ENCODE data around the gene TADA2B. TPM values are rescaled to one million over a fixed set of nuclear protein-coding genes. Genes with fewer than 3 reads are reported as not detected.

Gene TADA2B
- total and polyA plus RNA-seq, 2 experiments from 2014 or later: 2.2 to 14.8 TPM

DNA sequence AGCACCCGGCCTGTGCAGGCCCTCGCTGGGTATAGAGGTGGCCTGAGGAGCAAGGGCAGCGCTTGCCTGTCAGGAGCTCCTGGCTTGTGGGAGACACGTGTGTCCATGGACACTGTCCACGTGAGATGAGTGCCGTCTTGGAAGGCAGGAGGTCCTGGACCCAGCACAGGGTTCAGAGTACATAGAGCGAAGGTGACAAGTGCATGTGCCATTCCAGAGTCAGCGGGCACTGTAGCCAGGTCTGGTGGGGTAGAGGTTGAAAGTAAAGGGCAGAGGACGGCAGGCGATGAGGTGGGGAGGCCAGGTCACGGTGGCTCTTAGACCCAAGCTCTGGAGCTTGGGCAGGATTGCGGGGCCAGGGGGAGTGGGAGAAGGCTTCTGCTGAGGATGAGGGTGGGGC lies 28.4 kb upstream of the TADA2B start:
- Histone ChIP-seq H4K20me1 (ENCODE audit: insufficient read depth) (no peaks in the 10 kb centered on the region), H2AFZ (no peak overlapping the region), H3K36me3 (ENCODE audit: low read depth) (peaks cover 15% of the 10 kb centered on the region; the same call in 1 of the 2 replicates), H3K4me2 (ENCODE audit: unreplicated experiment) (no peak overlapping the region), H3K27me3 (replicated peaks; ENCODE audit: insufficient read depth) (no peaks in the 10 kb centered on the region), H3K79me2 (ENCODE audit: insufficient read depth) (no peaks in the 10 kb centered on the region), H3F3A (ENCODE audit: insufficient read depth) (no peaks in the 10 kb centered on the region), H3K4me1 (ENCODE audit: insufficient read depth) (no peaks in the 10 kb centered on the region), H3K4me3 (no peak overlapping the region), H3K9me3 (ENCODE audit: low read depth) (no peaks in the 10 kb centered on the region), H3K9me2 (ENCODE audit: insufficient read depth) (no peaks in the 10 kb centered on the region), H3K27ac (no peak overlapping the region), H3K9ac (no peak overlapping the region)
- WGBS, 2 experiments (ENCODE audit: low coverage in 1 of 2, low lambda C conversion rate in 2 of 2, missing lambda C conversion rate in 2 of 2): 93 to 95% methylated on average over 12 of the region's 12 CpGs
- in situ Hi-C loops (cut with MboI): no loop called here
- DNase-seq: no peak
- TF ChIP-seq EZH2phosphoT487 (IDR thresholded peaks at IDR 0.05; ENCODE audit: insufficient read depth, low read depth) (no peak), EZH2 (IDR thresholded peaks at IDR 0.05; ENCODE audit: insufficient read depth, poor library complexity, severe bottlenecking) (no peak)

DNA sequence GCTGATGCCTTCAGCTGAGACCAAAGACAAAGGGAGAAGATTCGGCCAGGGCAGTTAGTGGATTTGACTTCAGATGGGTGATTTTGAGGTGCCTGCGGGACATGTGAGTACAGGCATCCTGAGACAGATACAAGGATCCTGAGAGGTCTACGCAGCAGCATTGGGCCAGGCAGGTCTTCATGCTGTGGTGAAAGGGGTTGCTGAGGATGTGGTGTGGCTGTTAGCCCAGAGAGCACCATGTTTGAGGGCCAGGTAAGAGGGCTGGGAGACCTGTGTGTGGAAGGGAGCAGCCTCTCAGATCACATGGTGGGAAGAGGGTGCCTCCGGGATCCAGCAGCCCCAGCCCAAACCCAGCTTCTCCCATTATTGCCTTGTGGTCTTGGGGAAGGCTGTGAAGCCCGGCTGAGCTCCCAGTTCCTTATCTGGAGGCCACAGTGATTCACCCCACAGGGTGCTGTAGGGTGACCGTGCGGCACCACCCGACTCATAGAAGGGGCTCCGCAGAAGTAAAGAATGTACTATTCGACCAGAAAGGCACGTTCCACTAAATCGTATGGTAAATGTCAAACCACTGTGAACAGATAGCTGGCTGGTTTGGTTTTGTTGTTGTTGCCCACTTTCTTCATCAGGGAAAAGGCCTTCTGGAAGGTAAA lies 27.7 kb upstream of the TADA2B start:
- no peaks in the 10 kb centered on the region for H3K9me2 ChIP-seq (ENCODE audit: insufficient read depth)
- H3K36me3 ChIP-seq (ENCODE audit: low read depth): peaks cover 12% of the 10 kb centered on the region; the same call in 1 of the 2 replicates
- 85 to 89% methylated on average over 12 of the region's 12 CpGs for WGBS, 2 experiments (ENCODE audit: low coverage in 1 of 2, low lambda C conversion rate in 2 of 2, missing lambda C conversion rate in 2 of 2)
- H3K4me3 ChIP-seq: no peak overlapping the region
- in situ Hi-C loops (cut with MboI): no loop called here
- H4K20me1 ChIP-seq (ENCODE audit: insufficient read depth): no peaks in the 10 kb centered on the region
- no peaks in the 10 kb centered on the region for H3K9me3 ChIP-seq (ENCODE audit: low read depth)
- no peak overlapping the region for H2AFZ ChIP-seq
- H3F3A ChIP-seq (ENCODE audit: insufficient read depth): no peaks in the 10 kb centered on the region
- no peaks in the 10 kb centered on the region for H3K27me3 ChIP-seq (replicated peaks; ENCODE audit: insufficient read depth)
- H3K27ac ChIP-seq: no peak overlapping the region
- no peak overlapping the region for H3K4me2 ChIP-seq (ENCODE audit: unreplicated experiment)
- no peak overlapping the region for H3K9ac ChIP-seq
- DNase-seq: no peak
- TF ChIP-seq EZH2 (IDR thresholded peaks at IDR 0.05; ENCODE audit: insufficient read depth, poor library complexity, severe bottlenecking) (no peak), EZH2phosphoT487 (IDR thresholded peaks at IDR 0.05; ENCODE audit: insufficient read depth, low read depth) (no peak)
- no peaks in the 10 kb centered on the region for H3K79me2 ChIP-seq (ENCODE audit: insufficient read depth)
- H3K4me1 ChIP-seq (ENCODE audit: insufficient read depth): no peaks in the 10 kb centered on the region

DNA sequence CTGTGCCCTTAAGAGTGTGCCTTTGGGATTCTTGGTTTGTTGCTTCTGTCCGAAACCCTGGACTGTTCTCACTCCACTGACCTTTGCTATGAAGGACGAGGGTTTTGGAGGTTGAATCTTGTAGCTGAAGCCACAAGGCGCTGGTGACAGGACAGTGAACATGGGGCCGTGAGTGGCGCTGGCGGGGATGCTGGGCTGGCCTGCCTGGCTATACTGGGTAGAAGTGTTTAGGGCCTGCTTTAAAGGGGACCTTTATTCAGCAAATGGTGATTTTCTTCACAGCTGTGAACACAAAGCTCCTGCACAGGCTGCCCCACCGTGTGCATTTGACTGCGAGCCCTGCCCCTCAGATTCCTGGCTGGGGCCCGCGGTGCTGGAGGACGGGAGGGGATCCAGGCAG lies 27.1 kb upstream of the TADA2B start:
- Histone ChIP-seq H3F3A (ENCODE audit: insufficient read depth) (no peaks in the 10 kb centered on the region), H3K4me1 (ENCODE audit: insufficient read depth) (no peaks in the 10 kb centered on the region), H3K79me2 (ENCODE audit: insufficient read depth) (no peaks in the 10 kb centered on the region), H2AFZ (no peak overlapping the region), H3K9ac (no peak overlapping the region), H3K4me3 (no peak overlapping the region), H3K27ac (no peak overlapping the region), H3K27me3 (replicated peaks; ENCODE audit: insufficient read depth) (no peaks in the 10 kb centered on the region), H3K9me3 (ENCODE audit: low read depth) (no peaks in the 10 kb centered on the region), H3K36me3 (ENCODE audit: low read depth) (peaks cover 12% of the 10 kb centered on the region; the same call in 1 of the 2 replicates), H3K4me2 (ENCODE audit: unreplicated experiment) (no peak overlapping the region), H4K20me1 (ENCODE audit: insufficient read depth) (no peaks in the 10 kb centered on the region), H3K9me2 (ENCODE audit: insufficient read depth) (no peaks in the 10 kb centered on the region)
- in situ Hi-C loops (cut with MboI): no loop called here
- DNase-seq: no peak
- 86 to 89% methylated on average over 11 of the region's 11 CpGs for WGBS, 2 experiments (ENCODE audit: low coverage in 1 of 2, low lambda C conversion rate in 2 of 2, missing lambda C conversion rate in 2 of 2)
- TF ChIP-seq EZH2phosphoT487 (IDR thresholded peaks at IDR 0.05; ENCODE audit: insufficient read depth, low read depth): no peak
- no peak for TF ChIP-seq EZH2 (IDR thresholded peaks at IDR 0.05; ENCODE audit: insufficient read depth, poor library complexity, severe bottlenecking)

DNA sequence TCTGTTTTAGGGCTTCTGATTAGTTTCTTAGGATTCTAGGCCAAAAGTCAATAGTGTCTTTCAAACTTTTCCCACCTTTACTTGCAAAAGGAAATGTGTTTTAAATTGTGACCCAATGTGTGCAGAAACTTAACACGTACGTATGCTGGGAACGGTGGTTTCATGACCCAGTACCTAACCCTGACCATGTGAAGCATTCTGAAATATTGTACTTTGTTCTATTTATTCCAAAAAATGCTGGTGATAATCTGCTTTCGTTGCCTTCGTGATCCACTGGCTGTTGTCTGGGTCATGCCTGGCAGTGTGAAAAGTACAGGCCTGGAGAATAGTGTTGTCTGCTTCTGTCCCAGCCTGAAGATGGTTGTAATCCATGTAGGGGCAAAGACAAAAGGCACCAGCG lies 26.7 kb upstream of the TADA2B start:
- H3K27me3 ChIP-seq (replicated peaks; ENCODE audit: insufficient read depth): no peaks in the 10 kb centered on the region
- H3F3A ChIP-seq (ENCODE audit: insufficient read depth): no peaks in the 10 kb centered on the region
- peaks cover under 1% of the 10 kb centered on the region; the same call in 1 of the 2 replicates for H3K4me1 ChIP-seq (ENCODE audit: insufficient read depth)
- no peak overlapping the region for H2AFZ ChIP-seq
- H3K9ac ChIP-seq: no peak overlapping the region
- 88% methylated on average over 6 of the region's 6 CpGs for WGBS, 2 experiments (ENCODE audit: low coverage in 1 of 2, low lambda C conversion rate in 2 of 2, missing lambda C conversion rate in 2 of 2)
- no peak overlapping the region for H3K27ac ChIP-seq
- peaks cover 12% of the 10 kb centered on the region; the same call in 1 of the 2 replicates for H3K36me3 ChIP-seq (ENCODE audit: low read depth)
- no peaks in the 10 kb centered on the region for H3K9me2 ChIP-seq (ENCODE audit: insufficient read depth)
- in situ Hi-C loops (cut with MboI): no loop called here
- TF ChIP-seq EZH2phosphoT487 (IDR thresholded peaks at IDR 0.05; ENCODE audit: insufficient read depth, low read depth) (no peak), EZH2 (IDR thresholded peaks at IDR 0.05; ENCODE audit: insufficient read depth, poor library complexity, severe bottlenecking) (no peak)
- no peaks in the 10 kb centered on the region for H3K9me3 ChIP-seq (ENCODE audit: low read depth)
- H4K20me1 ChIP-seq (ENCODE audit: insufficient read depth): no peaks in the 10 kb centered on the region
- no peak for DNase-seq
- H3K4me2 ChIP-seq (ENCODE audit: unreplicated experiment): no peak overlapping the region
- no peak overlapping the region for H3K4me3 ChIP-seq
- H3K79me2 ChIP-seq (ENCODE audit: insufficient read depth): no peaks in the 10 kb centered on the region
